ENCODE data around the gene PLAGL1.

DNA sequence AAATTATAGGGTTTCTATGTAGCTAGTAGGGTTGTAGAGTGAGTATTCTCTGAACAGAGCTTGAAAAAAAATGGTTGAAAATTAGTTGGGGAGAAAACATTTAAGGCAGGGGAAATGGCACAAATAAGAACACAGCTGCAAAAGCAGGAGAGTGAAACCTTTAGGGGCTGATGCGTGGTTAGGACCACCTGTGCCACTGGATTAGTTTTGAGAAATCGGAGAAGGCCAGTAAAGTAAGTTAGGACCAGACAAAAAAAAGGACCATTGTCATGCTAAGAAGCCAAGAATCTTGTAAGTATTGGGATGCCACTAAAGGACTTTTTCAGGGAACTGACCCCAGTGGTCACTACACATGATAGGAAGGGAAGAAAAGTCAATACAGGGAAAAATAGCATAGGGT is 9.4 kb downstream of the PLAGL1 start:
- TF ChIP-seq EZH2 (IDR thresholded peaks at IDR 0.05; ENCODE audit: borderline replicate concordance, low read length) = no peak
- TF ChIP-seq, protein P1, sequence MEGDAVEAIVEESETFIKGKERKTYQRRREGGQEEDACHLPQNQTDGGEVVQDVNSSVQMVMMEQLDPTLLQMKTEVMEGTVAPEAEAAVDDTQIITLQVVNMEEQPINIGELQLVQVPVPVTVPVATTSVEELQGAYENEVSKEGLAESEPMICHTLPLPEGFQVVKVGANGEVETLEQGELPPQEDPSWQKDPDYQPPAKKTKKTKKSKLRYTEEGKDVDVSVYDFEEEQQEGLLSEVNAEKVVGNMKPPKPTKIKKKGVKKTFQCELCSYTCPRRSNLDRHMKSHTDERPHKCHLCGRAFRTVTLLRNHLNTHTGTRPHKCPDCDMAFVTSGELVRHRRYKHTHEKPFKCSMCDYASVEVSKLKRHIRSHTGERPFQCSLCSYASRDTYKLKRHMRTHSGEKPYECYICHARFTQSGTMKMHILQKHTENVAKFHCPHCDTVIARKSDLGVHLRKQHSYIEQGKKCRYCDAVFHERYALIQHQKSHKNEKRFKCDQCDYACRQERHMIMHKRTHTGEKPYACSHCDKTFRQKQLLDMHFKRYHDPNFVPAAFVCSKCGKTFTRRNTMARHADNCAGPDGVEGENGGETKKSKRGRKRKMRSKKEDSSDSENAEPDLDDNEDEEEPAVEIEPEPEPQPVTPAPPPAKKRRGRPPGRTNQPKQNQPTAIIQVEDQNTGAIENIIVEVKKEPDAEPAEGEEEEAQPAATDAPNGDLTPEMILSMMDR (IDR thresholded peaks at IDR 0.05; ENCODE audit: low read length) = no peak
